ENCODE data around the gene ACBD6.

The ACBD6 gene

GRCh38 chr1:180287988-180288705 is 214.2 kb downstream of the ACBD6 start:
- DNase-seq = peak; percentile 26

- DNase-seq = no peak
Observed at GRCh38 chr1:180286417-180286816, 216.0 kb downstream of the ACBD6 start.

GRCh38 chr1:180283098-180283497 is 219.3 kb downstream of the ACBD6 start:
- DNase-seq = no peak

GRCh38 chr1:180282401-180283044 is 219.9 kb downstream of the ACBD6 start:
- DNase-seq = peak; percentile 17

GRCh38 chr1:180281490-180281889 is 220.9 kb downstream of the ACBD6 start:
- no peak for DNase-seq

- no peak for DNase-seq
Observed at GRCh38 chr1:180280617-180281016, 221.8 kb downstream of the ACBD6 start.

GRCh38 chr1:180279651-180280050 is 222.7 kb downstream of the ACBD6 start:
- no peak for DNase-seq

- no peak for DNase-seq
Observed at GRCh38 chr1:180278596-180279395, 223.6 kb downstream of the ACBD6 start.

GRCh38 chr1:180278194-180278515 is 224.2 kb downstream of the ACBD6 start:
- DNase-seq = no peak

GRCh38 chr1:180277476-180278193 is 224.7 kb downstream of the ACBD6 start:
- DNase-seq = no peak

- no peak for DNase-seq
Observed at GRCh38 chr1:180275726-180276125, 226.7 kb downstream of the ACBD6 start.

GRCh38 chr1:180274221-180274620 is 228.2 kb downstream of the ACBD6 start:
- DNase-seq = no peak

GRCh38 chr1:180273066-180273465 is 229.3 kb downstream of the ACBD6 start:
- no peak for DNase-seq

GRCh38 chr1:180272395-180272794 is 230.0 kb downstream of the ACBD6 start:
- DNase-seq = no peak

GRCh38 chr1:180271272-180272255 is 230.8 kb downstream of the ACBD6 start:
- DNase-seq = no peak

GRCh38 chr1:180270530-180271271 is 231.7 kb downstream of the ACBD6 start:
- no peak for DNase-seq

GRCh38 chr1:180269645-180270529 is 232.5 kb downstream of the ACBD6 start:
- DNase-seq = peak; percentile 8

- DNase-seq = no peak
Observed at GRCh38 chr1:180268556-180269075, 233.8 kb downstream of the ACBD6 start.

GRCh38 chr1:180267761-180268555 is 234.4 kb downstream of the ACBD6 start:
- no peak for DNase-seq

All from NCI-H1694 treated with DMSO at 0.1 percent for 48 hours (cell line).